NCI-H146 (cell line): Measurements from ENCODE around the gene HEATR9.

Experiments
- DNase-seq: peaks from one replicate; lab custom pipeline; 2025; lab: John Stamatoyannopoulos, UW

HEATR9 gene

DNA sequence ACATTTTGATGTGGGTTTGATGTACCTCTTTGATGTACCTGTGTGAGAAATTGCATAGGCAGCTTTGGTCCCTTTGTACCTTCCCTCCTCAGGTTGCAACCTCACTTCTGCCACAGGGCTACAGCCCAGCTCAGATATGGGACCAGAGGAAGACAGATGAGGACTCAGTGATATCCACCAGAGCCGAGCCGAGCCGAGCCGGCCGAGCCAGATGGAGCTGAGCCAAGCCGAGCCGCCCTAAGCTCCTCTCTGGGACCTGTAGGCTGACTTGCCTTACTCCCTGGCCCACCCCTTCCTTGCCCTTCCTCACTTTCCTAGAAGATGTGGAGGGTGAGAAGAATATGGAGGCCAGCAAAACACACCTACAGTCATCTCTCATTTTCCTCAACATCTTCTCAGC is 3.8 kb downstream of the HEATR9 start:
- no peak for DNase-seq

DNA sequence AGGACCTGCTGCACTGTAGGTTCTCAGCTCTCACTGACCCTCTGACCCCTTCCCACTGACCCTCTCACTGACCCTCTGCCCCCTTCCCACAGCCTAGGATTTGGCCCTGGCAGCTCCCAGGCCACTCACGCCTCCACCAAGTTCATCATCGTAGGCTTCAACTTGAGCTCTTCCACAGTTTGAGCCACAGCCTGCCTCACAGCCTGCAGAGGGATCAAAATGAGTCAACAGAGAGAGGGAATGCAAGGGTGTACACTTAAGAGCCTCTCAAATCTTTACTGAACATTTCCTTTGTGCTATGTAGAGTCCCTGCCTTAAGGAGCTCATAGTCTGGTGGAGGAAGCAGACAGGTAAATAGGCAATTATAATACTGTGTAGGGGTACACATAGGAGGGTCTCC is 12.1 kb downstream of the HEATR9 start:
- DNase-seq: no peak

GRCh38 chr17:35855965-35856364 is 12.7 kb downstream of the HEATR9 start:
- no peak for DNase-seq

DNA sequence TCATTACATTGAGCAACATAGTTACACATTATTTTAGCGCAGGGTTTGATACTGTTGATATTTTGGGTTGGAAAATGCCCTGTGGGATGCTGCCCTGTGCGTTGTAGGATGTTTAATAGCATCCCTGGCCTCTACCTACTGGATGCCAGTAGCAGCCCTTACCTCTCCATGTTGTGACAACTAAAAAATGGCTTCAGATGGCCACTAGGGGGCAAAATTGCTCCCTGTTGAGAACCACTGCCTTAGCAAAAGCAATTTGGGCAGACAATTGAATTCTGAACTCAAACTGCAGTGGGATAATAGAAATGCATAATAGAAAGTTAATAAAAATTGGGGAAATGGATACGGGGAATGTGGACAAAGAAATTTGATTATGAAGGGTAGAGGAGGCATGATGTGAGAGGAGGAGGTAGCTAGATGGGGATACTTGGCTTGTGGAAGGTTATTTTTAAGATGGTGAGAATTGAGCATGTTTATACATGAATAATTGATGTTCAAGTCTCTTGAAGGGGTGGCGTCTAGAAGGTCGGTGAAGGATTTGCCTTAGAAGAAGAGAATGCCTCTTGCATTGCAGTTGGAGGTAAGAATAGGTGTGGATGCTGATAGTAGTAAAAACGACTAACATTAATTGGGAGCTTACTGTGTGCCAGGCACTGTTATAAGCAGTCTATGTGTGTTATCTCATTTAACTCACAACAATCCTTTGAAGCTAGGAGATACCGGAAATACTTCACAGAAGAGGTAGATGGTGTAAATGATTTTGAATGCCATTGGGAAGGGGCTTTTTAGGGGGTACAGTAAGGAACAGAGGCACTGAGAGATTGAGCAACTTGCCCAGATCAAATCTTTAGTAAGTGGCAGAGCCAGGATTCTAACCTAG is 19.0 kb downstream of the HEATR9 start:
- peak; percentile 47 for DNase-seq

DNA sequence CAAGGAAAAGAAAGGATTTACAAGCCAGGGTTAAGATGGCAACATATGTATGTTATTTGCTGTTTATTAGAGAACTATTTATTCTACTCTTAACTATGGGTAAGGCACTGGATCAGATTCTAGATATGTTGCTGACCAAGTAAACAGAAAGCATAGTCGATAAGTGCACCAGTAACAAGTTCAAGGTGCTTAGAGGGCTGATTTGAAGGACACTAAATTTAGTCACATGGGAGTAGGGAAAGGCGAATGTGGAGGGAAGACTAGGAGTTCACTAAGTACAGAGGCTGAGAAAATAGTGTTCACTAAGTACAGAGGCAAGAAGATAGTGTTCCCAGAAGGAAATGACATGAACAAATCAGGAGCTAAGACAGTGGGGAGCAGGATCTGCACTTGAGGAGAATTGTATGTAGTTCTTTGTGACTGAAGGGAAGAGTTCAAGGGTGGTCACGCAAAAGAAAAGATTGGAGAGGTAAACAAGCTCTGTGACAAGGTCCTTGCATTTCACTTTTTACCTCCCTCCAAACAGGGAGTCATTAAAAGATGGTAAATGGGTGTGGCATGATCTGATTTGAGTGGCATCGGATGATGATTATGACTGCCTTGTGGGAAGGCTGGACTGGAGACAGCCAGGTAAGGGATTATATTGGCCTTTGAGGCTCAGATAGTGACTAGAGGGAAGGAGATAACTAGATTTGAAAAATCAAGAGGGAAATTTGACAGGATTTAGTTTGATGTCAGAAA is 20.9 kb downstream of the HEATR9 start:
- no peak for DNase-seq

- no peak for DNase-seq
Observed at GRCh38 chr17:35847006-35847405, 21.7 kb downstream of the HEATR9 start.

DNA sequence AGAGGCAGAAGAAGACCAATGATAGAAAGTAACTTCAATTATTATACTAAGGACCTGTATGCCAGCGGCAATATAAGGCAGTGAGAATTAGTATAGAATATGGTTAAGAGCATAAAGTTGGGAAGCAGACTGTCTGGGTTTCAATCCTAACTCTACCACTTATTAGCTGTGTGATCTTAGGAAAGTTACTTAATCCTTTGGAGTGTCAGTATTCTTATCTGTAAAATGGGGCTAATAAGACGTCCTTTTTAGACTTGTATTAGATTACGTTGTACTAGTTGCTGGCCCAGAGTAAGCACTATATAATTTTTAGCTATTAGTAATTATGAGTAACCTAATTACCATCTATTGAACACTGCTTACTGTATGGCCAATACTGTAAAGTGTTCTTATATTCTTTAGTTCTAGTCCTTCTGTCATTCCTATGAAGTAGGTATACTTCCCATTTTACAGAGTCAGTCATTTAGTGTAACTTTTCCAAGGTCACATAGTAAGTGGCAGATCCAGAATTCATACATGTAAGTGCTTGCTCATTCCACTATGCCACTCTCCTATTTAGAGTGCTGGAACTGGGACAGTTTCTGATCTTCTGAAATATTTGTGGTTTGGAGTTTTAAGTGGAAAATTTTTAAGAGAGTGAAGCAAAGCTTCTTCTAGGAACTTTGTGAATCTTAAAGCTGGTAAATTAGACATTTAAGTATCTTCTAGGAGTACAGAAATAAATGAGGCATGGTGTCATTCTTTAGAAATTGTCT is 22.5 kb downstream of the HEATR9 start:
- DNase-seq: no peak

DNA sequence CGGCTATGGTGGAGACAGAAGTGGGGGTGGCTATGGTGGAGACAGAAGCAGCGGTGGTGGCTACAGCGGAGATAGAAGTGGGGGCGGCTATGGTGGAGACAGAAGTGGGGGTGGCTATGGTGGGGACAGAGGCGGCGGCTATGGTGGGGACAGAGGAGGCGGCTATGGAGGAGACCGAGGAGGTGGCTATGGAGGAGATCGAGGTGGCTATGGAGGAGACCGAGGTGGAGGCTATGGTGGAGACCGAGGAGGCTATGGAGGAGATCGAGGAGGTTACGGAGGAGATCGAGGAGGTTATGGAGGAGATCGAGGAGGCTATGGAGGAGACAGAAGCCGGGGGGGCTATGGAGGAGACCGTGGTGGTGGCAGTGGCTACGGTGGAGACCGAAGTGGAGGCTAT is 24.1 kb downstream of the HEATR9 start:
- no peak for DNase-seq

DNA sequence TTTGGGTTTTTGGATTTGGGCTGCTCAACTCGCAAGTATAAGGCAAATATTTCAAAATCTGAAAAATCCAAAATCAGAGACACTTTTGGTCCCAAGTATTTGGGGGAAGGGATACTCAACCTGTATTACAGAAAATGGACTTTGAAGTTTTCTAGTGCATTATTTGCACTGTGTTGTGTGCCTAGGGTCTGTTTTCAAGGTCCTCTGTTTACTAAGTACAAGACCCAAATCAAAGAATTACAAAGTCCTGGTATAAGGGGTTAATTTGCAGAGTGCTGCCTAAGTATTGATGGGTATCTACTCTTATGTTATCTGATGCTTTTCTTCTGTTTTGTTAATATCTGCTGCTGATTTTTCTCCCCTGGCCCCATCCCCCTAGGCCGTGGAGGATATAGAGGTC is 25.0 kb downstream of the HEATR9 start:
- no peak for DNase-seq

DNA sequence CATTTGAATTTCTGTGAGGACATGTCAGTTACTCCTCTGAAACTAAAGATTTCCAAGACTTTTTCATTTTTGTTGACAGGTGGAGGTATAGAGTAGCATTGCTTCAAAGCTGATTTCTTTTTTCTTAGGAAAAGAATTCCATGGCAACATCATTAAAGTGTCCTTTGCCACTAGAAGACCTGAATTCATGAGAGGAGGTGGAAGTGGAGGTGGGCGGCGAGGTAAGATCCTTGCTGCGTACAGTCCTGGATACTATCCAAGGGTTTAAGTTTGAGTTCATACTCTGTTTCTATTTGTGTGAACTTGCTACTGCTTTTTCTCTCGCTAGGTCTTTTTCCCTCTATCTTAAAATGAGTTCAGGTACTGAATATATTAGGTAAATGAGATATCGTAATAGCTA is 26.5 kb downstream of the HEATR9 start:
- DNase-seq: no peak

- no peak for DNase-seq
Observed at GRCh38 chr17:35841505-35841904, 27.2 kb downstream of the HEATR9 start.

- no peak for DNase-seq
Observed at GRCh38 chr17:35841101-35841500, 27.6 kb downstream of the HEATR9 start.

GRCh38 chr17:35825206-35825605 is 43.5 kb downstream of the HEATR9 start:
- no peak for DNase-seq

DNA sequence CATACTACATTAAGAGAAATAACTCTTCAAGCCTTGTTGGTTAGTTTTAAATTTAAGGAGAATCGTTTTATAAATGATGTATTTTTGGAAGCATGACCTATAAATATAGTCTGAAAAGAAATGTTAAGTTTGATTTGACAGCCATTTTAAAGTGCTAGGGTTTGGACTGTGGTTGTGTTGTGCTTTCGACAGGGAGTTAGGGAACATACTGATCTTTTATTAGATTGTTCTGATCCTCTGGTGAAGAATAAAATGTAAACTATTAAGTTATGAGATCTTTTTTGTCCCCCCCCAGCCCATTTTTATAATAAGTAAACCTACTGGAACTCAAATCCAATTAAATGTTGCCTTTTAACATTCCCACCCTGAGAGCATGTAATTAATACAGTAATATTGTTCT is 47.4 kb downstream of the HEATR9 start:
- no peak for DNase-seq

- DNase-seq: no peak
Observed at GRCh38 chr17:35819455-35819854, 49.2 kb downstream of the HEATR9 start.

- DNase-seq: no peak
Observed at GRCh38 chr17:35817196-35817595, 51.5 kb downstream of the HEATR9 start.

GRCh38 chr17:35816723-35817122 is 52.0 kb downstream of the HEATR9 start:
- DNase-seq: no peak

- DNase-seq: no peak
Observed at GRCh38 chr17:35812456-35812855, 56.2 kb downstream of the HEATR9 start.

DNA sequence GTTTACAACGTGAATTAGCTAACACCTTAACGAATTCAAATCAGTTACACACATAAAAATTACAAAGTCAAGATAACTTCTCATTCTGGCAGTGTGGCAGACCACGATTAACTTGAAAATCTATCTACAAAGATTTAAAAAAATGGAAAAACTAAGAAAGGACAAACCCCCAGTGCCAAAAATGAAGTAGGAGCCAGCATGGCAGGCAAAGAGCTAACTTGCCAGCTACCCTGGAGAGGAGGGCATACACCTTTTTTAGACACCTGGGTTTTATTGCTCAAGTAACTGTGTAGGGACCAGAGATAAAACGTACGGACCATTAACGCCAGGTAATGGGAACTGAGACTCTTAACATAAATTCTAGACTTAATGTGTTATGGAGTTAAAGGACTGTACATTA is 56.9 kb downstream of the HEATR9 start:
- DNase-seq: no peak

DNA sequence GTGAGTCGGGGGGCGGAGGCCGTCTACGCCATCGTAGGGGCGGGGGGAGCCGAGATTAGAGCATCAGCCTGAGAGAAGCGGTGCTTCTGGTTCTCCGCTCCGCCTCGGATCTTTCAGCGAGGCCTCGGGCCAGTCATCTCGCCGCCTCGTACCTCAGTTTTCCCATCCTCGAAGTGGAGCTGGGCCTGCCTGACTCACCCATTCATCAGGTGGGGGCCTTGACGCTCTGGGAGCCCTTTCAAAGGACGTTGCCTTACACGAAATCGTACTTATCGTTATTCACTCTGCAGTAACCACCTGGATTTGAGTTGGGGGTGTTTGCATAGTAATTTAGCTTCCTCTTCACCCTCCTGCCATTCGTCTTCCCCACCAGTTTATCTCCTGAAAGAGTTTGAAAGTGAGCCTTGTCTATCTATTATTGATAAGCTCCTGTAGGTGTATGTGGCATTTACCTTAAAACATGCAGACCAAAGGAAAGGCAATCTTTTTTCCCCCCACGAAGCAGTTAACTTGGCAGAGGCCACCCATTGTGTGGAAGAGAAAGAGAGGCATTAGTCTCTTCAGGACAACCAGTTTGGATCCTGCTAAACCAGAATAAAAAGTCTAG is 58.7 kb downstream of the HEATR9 start:
- DNase-seq: peak; percentile 10

- peak; percentile 98 for DNase-seq
Observed at GRCh38 chr17:35808962-35809854, 59.5 kb downstream of the HEATR9 start, which contains the start of gene TAF15. TAF15 (plus strand) TSS chr17:35809484; CDS start chr17:35809570, 86 bp downstream.
